ENCODE data around the gene LPAR1. TPM values are rescaled to one million over a fixed set of nuclear protein-coding genes. Genes with fewer than 3 reads are reported as not detected.

LPAR1 gene
- total and polyA plus RNA-seq, 10 of the 15 experiments (the other 5 are each of a cell fraction or from before 2014, with no cell fraction given) = 3.3 to 12.9 (median 8.4) TPM

- FAIRE-seq (no peak), DNase-seq (ENCODE audit: low read depth, low spot score) (no peak), ATAC-seq (peak; percentile 73)
- Histone ChIP-seq H3K27me3 (replicated peaks in 1 of 2; ENCODE audit: control insufficient read depth in 2 of 2, insufficient read depth in 2 of 2, low read length in 1 of 2) (no peaks in the 10 kb centered on the region), H3K36me3 (ENCODE audit: control insufficient read depth in 2 of 2, insufficient read depth in 2 of 2, low read length in 1 of 2) (no peaks in the 10 kb centered on the region; a peak in 1 of 4 replicates), H3K4me2 (ENCODE audit: control insufficient read depth, insufficient read depth) (no peak overlapping the region), H4K20me1 (ENCODE audit: control insufficient read depth, insufficient read depth) (no peaks in the 10 kb centered on the region), H3K9ac (ENCODE audit: control insufficient read depth, insufficient read depth, low read length) (no peak overlapping the region), H3K79me2 (ENCODE audit: control insufficient read depth, insufficient read depth, low read length) (no peaks in the 10 kb centered on the region), H3K27ac (ENCODE audit: control insufficient read depth, insufficient read depth) (no peak overlapping the region), H3K9me3 (replicated peaks; ENCODE audit: control insufficient read depth, insufficient read depth, low read length) (peaks cover 1% of the 10 kb centered on the region; the same call in 2 of the 3 replicates), H2AFZ (ENCODE audit: control insufficient read depth, low read depth, low read length) (no peak overlapping the region), H3K4me1 (ENCODE audit: control insufficient read depth, insufficient read depth, low read length) (no peaks in the 10 kb centered on the region), H3K4me3 (no peak overlapping the region)
- ChIA-PET POLR2A (interaction anchor here (0.6 to 1.3 kb wide), 5 partner anchors 9 to 161 kb away, joined by 3 to 7 read pairs (median 4); no protein-coding TSS in a partner anchor), CTCF (interaction anchor here (0.9 to 1.1 kb wide), 2 partner anchors 29 to 118 kb away, joined by 3 to 4 read pairs; no protein-coding TSS in a partner anchor), SMC1A (ENCODE audit: uncharacterized antibody, unreplicated experiment) (interaction anchor here (1.0 to 1.3 kb wide), 4 partner anchors 9 to 118 kb away, joined by 3 read pairs; no protein-coding TSS in a partner anchor), RAD21 (ENCODE audit: unreplicated experiment) (no interaction called here)
- intact Hi-C loops (cut with micrococcal nuclease; ENCODE audit: unreplicated experiment) = no loop called here
- TF ChIP-seq SPI1 (IDR thresholded peaks at IDR 0.05; ENCODE audit: borderline replicate concordance, insufficient read depth, low read depth, low read length) (no peak), JUNB (IDR thresholded peaks at IDR 0.05) (peak; percentile 51; the same call in 1 of the 2 replicates)
- BruUV-seq (replicated peaks) = no TSS peak
- in situ Hi-C loops (cut with MboI) = no loop called here
- 56% methylated on average over 1 of the region's 1 CpG for WGBS (ENCODE audit: insufficient coverage, insufficient replicate concordance, low lambda C conversion rate, missing lambda C conversion rate)
Observed at GRCh38 chr9:110918316-110919049, 119.8 kb downstream of the LPAR1 start.

- POLR2A ChIA-PET = no interaction called here
- intact Hi-C loops (cut with micrococcal nuclease; ENCODE audit: unreplicated experiment) = no loop called here
- H4K20me1 ChIP-seq (ENCODE audit: control insufficient read depth, insufficient read depth) = no peaks in the 10 kb centered on the region
- H3K4me3 ChIP-seq = no peak overlapping the region
- H3K27ac ChIP-seq (ENCODE audit: control insufficient read depth, insufficient read depth) = no peak overlapping the region
- no peaks in the 10 kb centered on the region; a peak in 1 of 4 replicates for H3K36me3 ChIP-seq (ENCODE audit: control insufficient read depth in 2 of 2, insufficient read depth in 2 of 2, low read length in 1 of 2)
- no peaks in the 10 kb centered on the region for H3K79me2 ChIP-seq (ENCODE audit: control insufficient read depth, insufficient read depth, low read length)
- CTCF ChIA-PET = no interaction called here
- SMC1A ChIA-PET (ENCODE audit: uncharacterized antibody, unreplicated experiment) = interaction anchor here (0.6 to 1.2 kb wide), 4 partner anchors 12 to 120 kb away, joined by 3 to 4 read pairs (median 4); no protein-coding TSS in a partner anchor
- H2AFZ ChIP-seq (ENCODE audit: control insufficient read depth, low read depth, low read length) = no peak overlapping the region
- no peaks in the 10 kb centered on the region for H3K4me1 ChIP-seq (ENCODE audit: control insufficient read depth, insufficient read depth, low read length)
- WGBS (ENCODE audit: insufficient coverage, insufficient replicate concordance, low lambda C conversion rate, missing lambda C conversion rate) = 73% methylated on average over 2 of the region's 2 CpGs
- RAD21 ChIA-PET (ENCODE audit: unreplicated experiment) = no interaction called here
- peaks cover 1% of the 10 kb centered on the region; the same call in 2 of the 3 replicates for H3K9me3 ChIP-seq (replicated peaks; ENCODE audit: control insufficient read depth, insufficient read depth, low read length)
- no peak overlapping the region for H3K4me2 ChIP-seq (ENCODE audit: control insufficient read depth, insufficient read depth)
- in situ Hi-C loops (cut with MboI) = no loop called here
- no peak for ATAC-seq
- no peaks in the 10 kb centered on the region for H3K27me3 ChIP-seq (replicated peaks in 1 of 2; ENCODE audit: control insufficient read depth in 2 of 2, insufficient read depth in 2 of 2, low read length in 1 of 2)
- DNase-seq (ENCODE audit: low read depth, low spot score) = no peak
- FAIRE-seq = no peak
- H3K9ac ChIP-seq (ENCODE audit: control insufficient read depth, insufficient read depth, low read length) = no peak overlapping the region
- BruUV-seq (replicated peaks) = no TSS peak
- TF ChIP-seq, protein P1, sequence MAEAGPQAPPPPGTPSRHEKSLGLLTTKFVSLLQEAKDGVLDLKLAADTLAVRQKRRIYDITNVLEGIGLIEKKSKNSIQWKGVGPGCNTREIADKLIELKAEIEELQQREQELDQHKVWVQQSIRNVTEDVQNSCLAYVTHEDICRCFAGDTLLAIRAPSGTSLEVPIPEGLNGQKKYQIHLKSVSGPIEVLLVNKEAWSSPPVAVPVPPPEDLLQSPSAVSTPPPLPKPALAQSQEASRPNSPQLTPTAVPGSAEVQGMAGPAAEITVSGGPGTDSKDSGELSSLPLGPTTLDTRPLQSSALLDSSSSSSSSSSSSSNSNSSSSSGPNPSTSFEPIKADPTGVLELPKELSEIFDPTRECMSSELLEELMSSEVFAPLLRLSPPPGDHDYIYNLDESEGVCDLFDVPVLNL (IDR thresholded peaks at IDR 0.05; ENCODE audit: low read depth, low read length) = no peak
- TF ChIP-seq ZNF24 (IDR thresholded peaks at IDR 0.05) (no peak), MTA3 (IDR thresholded peaks at IDR 0.05; ENCODE audit: borderline replicate concordance, low read length) (no peak), REST (IDR thresholded peaks at IDR 0.05; ENCODE audit: low read depth, low read length) (no peak), SREBF1 (IDR thresholded peaks at IDR 0.05; ENCODE audit: low read length) (no peak), WRNIP1 (IDR thresholded peaks at IDR 0.05; ENCODE audit: borderline replicate concordance, low read depth, low read length) (no peak), SPI1 (IDR thresholded peaks at IDR 0.05; ENCODE audit: borderline replicate concordance, insufficient read depth, low read depth, low read length) (no peak), TCF12 (IDR thresholded peaks at IDR 0.05; ENCODE audit: low read depth, low read length) (no peak)
- TF ChIP-seq, protein P2, sequence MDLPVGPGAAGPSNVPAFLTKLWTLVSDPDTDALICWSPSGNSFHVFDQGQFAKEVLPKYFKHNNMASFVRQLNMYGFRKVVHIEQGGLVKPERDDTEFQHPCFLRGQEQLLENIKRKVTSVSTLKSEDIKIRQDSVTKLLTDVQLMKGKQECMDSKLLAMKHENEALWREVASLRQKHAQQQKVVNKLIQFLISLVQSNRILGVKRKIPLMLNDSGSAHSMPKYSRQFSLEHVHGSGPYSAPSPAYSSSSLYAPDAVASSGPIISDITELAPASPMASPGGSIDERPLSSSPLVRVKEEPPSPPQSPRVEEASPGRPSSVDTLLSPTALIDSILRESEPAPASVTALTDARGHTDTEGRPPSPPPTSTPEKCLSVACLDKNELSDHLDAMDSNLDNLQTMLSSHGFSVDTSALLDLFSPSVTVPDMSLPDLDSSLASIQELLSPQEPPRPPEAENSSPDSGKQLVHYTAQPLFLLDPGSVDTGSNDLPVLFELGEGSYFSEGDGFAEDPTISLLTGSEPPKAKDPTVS (IDR thresholded peaks at IDR 0.05; ENCODE audit: low read depth, low read length) = no peak
Observed at GRCh38 chr9:110916403-110916802, 121.9 kb downstream of the LPAR1 start.

All from GM12878 (cell line).